Endothelial cell of umbilical vein (primary cell): ENCODE measurements around the gene ACOX3. TPM values are rescaled to one million over a fixed set of nuclear protein-coding genes. Genes with fewer than 3 reads are reported as not detected.
A peak's percentile ranks its signal among the peaks of the same experiment; 100 is the strongest.

ENCODE experiments used
- BruUV-seq: library from RNA; stranded (reverse); fragments of 400-500 nt; replicated peaks from 2 replicates; lab custom pipeline; 2021; lab: Mats Ljungman, UMichigan
- CTCF ChIA-PET: fragments of 300-600, 350-600 bp; sonication (Branson Sonifier 250); formaldehyde crosslinking; loops from one replicate; lab custom pipeline; 2021; ENCODE audit warnings: antibody characterized with exemption, inconsistent platforms; lab: Charles Lee
- POLR2A ChIA-PET: fragments of 300-600, 350-600 bp; sonication (Branson Sonifier 250); formaldehyde crosslinking; loops from one replicate; lab custom pipeline; 2021; ENCODE audit warnings: antibody characterized with exemption, inconsistent platforms; lab: Charles Lee
- DNase-seq: peaks from one replicate; pipeline ENCODE4 v3.0.0-alpha.2; 2011; ENCODE audit warnings: low read depth, low spot score
- FAIRE-seq: peaks from 2 replicates; lab custom pipeline; 2011; peaks lifted over from hg19 to GRCh38; lab: Jason Lieb, UNC
- H2AFZ ChIP-seq: 2 replicates; pipeline ENCODE4 v1.6.0; 2012; ENCODE audit warnings: low read depth, low read length, control low read depth, inconsistent platforms
- H3K27ac ChIP-seq: 2 replicates; pipeline ENCODE4 v1.5.1; 2011; ENCODE audit warnings: low read depth, mild to moderate bottlenecking, control low read depth, low read length, moderate library complexity; ENCODE audit not compliant: insufficient read depth
- H3K27me3 ChIP-seq, 2 experiments: 2 replicates each; pipeline versions ENCODE4 v1.6.0 to v1.6.1; 2011; ENCODE audit warnings: low read length in 2 of 2, mixed read lengths in 1 of 2; ENCODE audit not compliant: control insufficient read depth in 2 of 2, insufficient read depth in 2 of 2
- H3K36me3 ChIP-seq, 2 experiments: 2 replicates in 1 of 2; 3 replicates in 1 of 2; pipeline ENCODE4 v1.5.1; 2011; ENCODE audit warnings: low read length in 2 of 2, mild to moderate bottlenecking in 1 of 2, moderate library complexity in 1 of 2; ENCODE audit not compliant: control insufficient read depth in 2 of 2, insufficient read depth in 2 of 2; ENCODE audit errors: extremely low read depth in 1 of 2
- H3K4me1 ChIP-seq: 3 replicates; pipeline ENCODE4 v1.5.1; 2011; ENCODE audit warnings: mild to moderate bottlenecking, low read length; ENCODE audit not compliant: control insufficient read depth, insufficient read depth; ENCODE audit errors: extremely low read depth
- H3K4me2 ChIP-seq: 2 replicates; pipeline ENCODE4 v1.6.1; 2011; ENCODE audit warnings: low read length, control low read depth, mixed read lengths; ENCODE audit not compliant: insufficient read depth
- H3K4me3 ChIP-seq, 3 experiments: fragments of 200-600 bp in 1 of 3; sonication (generic), shearing (Covaris generic) in 1 of 3; replicated peaks in 1 of 3; 2 replicates each; pipeline ENCODE4 v1.5.1; 2011 to 2016; ENCODE audit warnings: control low read depth in 3 of 3, low read length in 3 of 3, mild to moderate bottlenecking in 2 of 3, inconsistent platforms in 1 of 3, low read depth in 1 of 3, moderate library complexity in 1 of 3; ENCODE audit not compliant: insufficient read depth in 1 of 3
- H3K79me2 ChIP-seq: 2 replicates; pipeline ENCODE4 v1.6.0; 2012; ENCODE audit warnings: low read length, inconsistent platforms; ENCODE audit not compliant: control insufficient read depth, insufficient read depth
- H3K9ac ChIP-seq: replicated peaks from 2 replicates; pipeline ENCODE3; 2011; ENCODE audit warnings: low read length, control low read depth; ENCODE audit not compliant: insufficient read depth; ENCODE audit errors: extremely low read depth
- H3K9me1 ChIP-seq: replicated peaks from 3 replicates; pipeline ENCODE4 v1.6.0; 2011; ENCODE audit warnings: mild to moderate bottlenecking, low read length; ENCODE audit not compliant: control insufficient read depth, insufficient read depth; ENCODE audit errors: extremely low read depth
- H3K9me3 ChIP-seq: replicated peaks from 2 replicates; pipeline ENCODE4 v1.5.1; 2012; ENCODE audit warnings: low read length, inconsistent platforms; ENCODE audit not compliant: control insufficient read depth, insufficient read depth
- H4K20me1 ChIP-seq: replicated peaks from 2 replicates; pipeline ENCODE3; 2011; ENCODE audit warnings: mild to moderate bottlenecking, low read length; ENCODE audit not compliant: control insufficient read depth, insufficient read depth; ENCODE audit errors: extremely low read depth
- EZH2 ChIP-seq: IDR thresholded peaks from 2 replicates; pipeline ENCODE4 v1.6.1; 2012; ENCODE audit warnings: borderline replicate concordance, low read depth, mild to moderate bottlenecking, moderate library complexity, low read length, inconsistent platforms; ENCODE audit not compliant: severe bottlenecking
- FOS ChIP-seq: IDR thresholded peaks from 2 replicates; pipeline ENCODE4 v1.6.1; 2011; ENCODE audit warnings: mild to moderate bottlenecking, low read length, moderate library complexity, borderline replicate concordance; ENCODE audit not compliant: insufficient read depth
- GATA2 ChIP-seq: IDR thresholded peaks from 2 replicates; pipeline ENCODE4 v1.7.0; 2011; ENCODE audit warnings: low read depth, mild to moderate bottlenecking, moderate library complexity, mixed read lengths, low read length; ENCODE audit not compliant: insufficient read length, insufficient read depth
- JUN ChIP-seq: IDR thresholded peaks from 2 replicates; pipeline ENCODE4 v1.6.1; 2011; ENCODE audit warnings: borderline replicate concordance, low read depth; ENCODE audit not compliant: insufficient read length, insufficient read depth
- MAX ChIP-seq: IDR thresholded peaks from 2 replicates; pipeline ENCODE4 v1.6.1; 2011; ENCODE audit not compliant: insufficient read depth, insufficient read length
- MYC ChIP-seq: IDR thresholded peaks from one replicate; pipeline ENCODE4 v1.6.1; 2011; ENCODE audit warnings: mild to moderate bottlenecking, low read depth, low read length
- POLR2A ChIP-seq: IDR thresholded peaks from 2 replicates; pipeline ENCODE4 v1.6.1; 2012; ENCODE audit warnings: low read depth, mild to moderate bottlenecking, control low read depth, low read length
- POLR2AphosphoS5 ChIP-seq: IDR thresholded peaks from 2 replicates; pipeline ENCODE4 v1.6.1; 2012; ENCODE audit warnings: low read depth, mild to moderate bottlenecking, control low read depth, low read length, moderate library complexity; ENCODE audit not compliant: insufficient read depth
- dilution Hi-C: fragments of 300-500 bp; cut with MboI; formaldehyde crosslinking; loops from one replicate; pipeline ENCODE4 v1.15.0; 2019; ENCODE audit warnings: low sequenced_read_pairs; ENCODE audit not compliant: extremely low pct_ligation_motif_present
- intact Hi-C: fragments of 100-400 bp; cut with micrococcal nuclease; formaldehyde crosslinking; loops from one replicate; pipeline ENCODE4 v1.10.0; 2022
- polyA plus RNA-seq, 4 experiments: library from polyadenylated mRNA; depleted of rRNA in 3 of 4; stranded (reverse) in 3 of 4; unstranded in 1 of 4; fragments of >200 nt; gene quantifications; 2 replicates each; pipeline versions ENCODE4 v1.2.1 to v1.2.3, GENCODE V29; 2011 to 2012; ENCODE audit warnings: missing spikeins in 1 of 4
- total RNA-seq: library from RNA; stranded (reverse); gene quantifications from 2 replicates; pipeline ENCODE4 v1.2.3, GENCODE V29; 2021
- TF ChIP-seq, protein P1 (sequence below), 2 donors: IDR thresholded peaks; 1 replicate in 1 of 2; 2 replicates in 1 of 2; pipeline ENCODE4 v1.5.1; 2011; ENCODE audit warnings: low read length in 2 of 2, mild to moderate bottlenecking in 2 of 2, moderate library complexity in 2 of 2, control low read depth in 1 of 2, inconsistent platforms in 1 of 2, low read depth in 1 of 2; ENCODE audit not compliant: insufficient read depth in 1 of 2; ENCODE audit errors: extremely low read depth in 1 of 2

Gene ACOX3
- total and polyA plus RNA-seq, 2 donors (not counting 3 experiments of a cell fraction or from before 2014, with no cell fraction given), result 13.0 to 26.3 TPM

DNA sequence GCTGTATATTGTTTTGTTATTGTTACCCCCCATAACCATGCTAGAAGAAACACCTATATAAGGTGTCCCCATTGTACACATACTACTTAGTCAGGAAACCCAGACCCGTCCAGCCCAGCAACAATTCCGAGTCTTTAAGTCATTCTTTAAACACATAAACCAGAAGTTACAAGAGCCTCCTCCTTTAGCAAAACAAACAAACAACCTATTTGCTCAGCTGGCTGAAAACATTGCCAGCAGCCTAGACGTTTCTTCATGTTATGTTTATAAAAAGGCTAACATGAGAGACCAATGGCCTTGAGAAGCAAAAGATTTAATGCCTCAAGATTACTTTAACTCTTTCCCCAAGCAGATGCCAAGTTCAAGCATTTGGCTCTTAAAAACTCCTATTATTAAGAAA is 1.4 kb downstream of the ACOX3 start:
- Histone ChIP-seq H3K36me3 (no peaks in the 10 kb centered on the region), H3K9me1 (no peaks in the 10 kb centered on the region), H3K27ac (peak overlapping the region; percentile 91), H3K79me2 (peaks cover 44% of the 10 kb centered on the region), H3K27me3 (no peaks in the 10 kb centered on the region), H3K9ac (no peak overlapping the region), H3K4me2 (peak overlapping the region; percentile 57), H3K4me3 (peak overlapping the region in 1 of 3 experiments; percentile 97), H2AFZ (peak overlapping the region; percentile 59), H3K4me1 (peaks cover 47% of the 10 kb centered on the region), H4K20me1 (no peaks in the 10 kb centered on the region), H3K9me3 (no peaks in the 10 kb centered on the region)
- FAIRE-seq, result peak; percentile 54
- dilution Hi-C loops (no loop called here), intact Hi-C loops (no loop called here)
- ChIA-PET POLR2A (interaction anchor here (0.6 kb wide), 1 partner anchor 10 kb away, joined by 3 read pairs; no protein-coding TSS in a partner anchor), CTCF (interaction anchor here (1.5 to 2.5 kb wide), 2 partner anchors 11 kb away, joined by 6 to 19 read pairs; no protein-coding TSS in a partner anchor)
- TF ChIP-seq JUN, result no peak
- TF ChIP-seq FOS, result no peak
- no peak for TF ChIP-seq GATA2
- TF ChIP-seq POLR2AphosphoS5, result no peak
- TF ChIP-seq POLR2A, result no peak
- no peak for TF ChIP-seq MAX
- TF ChIP-seq EZH2, result no peak
- TF ChIP-seq MYC, result no peak
- TF ChIP-seq, protein P1, sequence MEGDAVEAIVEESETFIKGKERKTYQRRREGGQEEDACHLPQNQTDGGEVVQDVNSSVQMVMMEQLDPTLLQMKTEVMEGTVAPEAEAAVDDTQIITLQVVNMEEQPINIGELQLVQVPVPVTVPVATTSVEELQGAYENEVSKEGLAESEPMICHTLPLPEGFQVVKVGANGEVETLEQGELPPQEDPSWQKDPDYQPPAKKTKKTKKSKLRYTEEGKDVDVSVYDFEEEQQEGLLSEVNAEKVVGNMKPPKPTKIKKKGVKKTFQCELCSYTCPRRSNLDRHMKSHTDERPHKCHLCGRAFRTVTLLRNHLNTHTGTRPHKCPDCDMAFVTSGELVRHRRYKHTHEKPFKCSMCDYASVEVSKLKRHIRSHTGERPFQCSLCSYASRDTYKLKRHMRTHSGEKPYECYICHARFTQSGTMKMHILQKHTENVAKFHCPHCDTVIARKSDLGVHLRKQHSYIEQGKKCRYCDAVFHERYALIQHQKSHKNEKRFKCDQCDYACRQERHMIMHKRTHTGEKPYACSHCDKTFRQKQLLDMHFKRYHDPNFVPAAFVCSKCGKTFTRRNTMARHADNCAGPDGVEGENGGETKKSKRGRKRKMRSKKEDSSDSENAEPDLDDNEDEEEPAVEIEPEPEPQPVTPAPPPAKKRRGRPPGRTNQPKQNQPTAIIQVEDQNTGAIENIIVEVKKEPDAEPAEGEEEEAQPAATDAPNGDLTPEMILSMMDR (IDR thresholded peaks at IDR 0.05; ENCODE audit: extremely low read depth in 1 of 2, insufficient read depth in 1 of 2, low read depth in 1 of 2, low read length in 2 of 2), result no peak
- BruUV-seq, result no TSS peak
- DNase-seq, result peak; percentile 67
